Fibroblast of pulmonary artery (primary cell): Measurements from ENCODE around the gene XXYLT1.

ENCODE experiments used
- DNase-seq: peaks from one replicate; pipeline ENCODE4 v3.0.0-alpha.2; 2010; ENCODE audit warnings: low read depth
- H3K4me3 ChIP-seq: replicated peaks from 2 replicates; pipeline ENCODE4 v1.5.1; 2011; ENCODE audit warnings: low read depth, mild to moderate bottlenecking, control low read depth, low read length, moderate library complexity
- CTCF ChIP-seq: IDR thresholded peaks from 2 replicates; pipeline ENCODE4 v1.5.1; 2011; ENCODE audit warnings: mild to moderate bottlenecking, control low read depth, low read length, inconsistent platforms; ENCODE audit errors: missing control alignments

XXYLT1 gene

GRCh38 chr3:195084746-195085145, 186.2 kb downstream of the XXYLT1 start:
- TF ChIP-seq CTCF, result no peak
- H3K4me3 ChIP-seq, result no peak overlapping the region
- DNase-seq, result no peak

GRCh38 chr3:195083659-195084058, 187.3 kb downstream of the XXYLT1 start:
- no peak for DNase-seq
- no peak for TF ChIP-seq CTCF
- no peak overlapping the region for H3K4me3 ChIP-seq

- no peak for DNase-seq
- no peak overlapping the region for H3K4me3 ChIP-seq
- TF ChIP-seq CTCF, result no peak
Measured at GRCh38 chr3:195082811-195083210, 188.1 kb downstream of the XXYLT1 start.

- DNase-seq, result peak; percentile 44
- no peak overlapping the region for H3K4me3 ChIP-seq
- TF ChIP-seq CTCF, result no peak
Measured at GRCh38 chr3:195081242-195081963, 189.6 kb downstream of the XXYLT1 start.

- no peak overlapping the region for H3K4me3 ChIP-seq
- no peak for TF ChIP-seq CTCF
- DNase-seq, result no peak
Measured at GRCh38 chr3:195080571-195081151, 190.3 kb downstream of the XXYLT1 start.

GRCh38 chr3:195080125-195080524, 190.8 kb downstream of the XXYLT1 start:
- H3K4me3 ChIP-seq, result no peak overlapping the region
- no peak for TF ChIP-seq CTCF
- DNase-seq, result no peak

GRCh38 chr3:195079636-195080035, 191.3 kb downstream of the XXYLT1 start:
- H3K4me3 ChIP-seq, result no peak overlapping the region
- no peak for DNase-seq
- no peak for TF ChIP-seq CTCF
